Vagina (tissue), 2 donors: ENCODE results near the gene DIAPH3. TPM values are rescaled to one million over a fixed set of nuclear protein-coding genes. Genes with fewer than 3 reads are reported as not detected.

Experiments
- DNase-seq, 2 donors: peaks; one replicate each; pipeline ENCODE4 v3.0.0-alpha.2; 2017; ENCODE audit errors: extremely low spot score in 2 of 2
- H3K27ac ChIP-seq: fragments of 200-600 bp; sonication (generic); one replicate; pipeline ENCODE4 v1.5.1; 2019
- H3K27me3 ChIP-seq: fragments of 200-600 bp; sonication (generic); one replicate; pipeline ENCODE4 v1.5.1; 2019
- H3K36me3 ChIP-seq, 2 donors: fragments of 200-600 bp; sonication (generic); one replicate each; pipeline ENCODE4 v1.5.1; 2017 to 2019
- H3K4me1 ChIP-seq: fragments of 200-600 bp; sonication (generic); one replicate; pipeline ENCODE4 v1.5.1; 2019
- H3K4me3 ChIP-seq, 2 donors: fragments of 200-600 bp; sonication (generic); 1 replicate in 1 of 2; 2 replicates in 1 of 2; pipeline ENCODE4 v1.5.1; 2016 to 2019
- H3K9me3 ChIP-seq: fragments of 200-600 bp; sonication (generic); one replicate; pipeline ENCODE4 v1.5.1; 2019
- CTCF ChIP-seq, 3 experiments: fragments of 450-650 bp in 2 of 3; fragments of 200-600 bp in 1 of 3; sonication (generic) in 1 of 3; IDR thresholded peaks; one replicate each; pipeline ENCODE4 v1.5.1; 2017 to 2019; ENCODE audit warnings: antibody characterized with exemption in 3 of 3, mild to moderate bottlenecking in 2 of 3, moderate library complexity in 2 of 3
- POLR2A ChIP-seq, 2 donors: fragments of 450-650 bp; IDR thresholded peaks; one replicate each; pipeline ENCODE4 v1.6.1; 2017; ENCODE audit warnings: antibody characterized with exemption in 2 of 2, mild to moderate bottlenecking in 2 of 2, moderate library complexity in 2 of 2
- POLR2AphosphoS5 ChIP-seq, 2 donors: sonication (generic); formaldehyde crosslinking; IDR thresholded peaks; one replicate each; pipeline ENCODE4 v1.9.0; 2017; ENCODE audit warnings: antibody characterized with exemption in 2 of 2, mild to moderate bottlenecking in 2 of 2, low read depth in 1 of 2; ENCODE audit not compliant: insufficient read depth in 1 of 2
- intact Hi-C: fragments of 100-400 bp; cut with DNase I; formaldehyde crosslinking; loops from one replicate; pipeline ENCODE4 v1.15.1; 2023
- total RNA-seq: library from RNA; depleted of rRNA; stranded (reverse); fragments of >200 nt; gene quantifications from one replicate; pipeline ENCODE4 v1.2.3, GENCODE V29; 2016

DIAPH3 gene
- total RNA-seq, 1 donor from 2014 or later, result 1.2 TPM

DNA sequence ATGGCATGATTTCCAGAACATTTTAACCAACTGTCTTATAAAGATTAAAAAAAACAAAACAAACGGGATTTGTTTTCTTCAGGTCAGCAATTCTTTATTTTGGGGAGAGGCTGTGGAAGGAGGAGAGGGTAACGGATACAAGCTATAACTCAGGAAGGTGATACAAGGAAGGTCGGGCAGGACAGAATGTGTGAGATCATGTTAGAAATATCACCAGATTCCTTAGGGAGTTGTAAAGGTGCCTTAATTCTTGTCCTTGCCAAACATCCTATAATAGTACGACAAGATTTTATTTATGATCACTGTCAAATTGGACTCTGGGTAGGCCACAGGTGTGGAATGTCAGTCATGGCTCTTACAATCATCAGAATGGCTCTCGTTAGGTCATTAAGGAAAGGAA is 503.1 kb downstream of the DIAPH3 start:
- H3K27me3 ChIP-seq, result no peaks in the 10 kb centered on the region
- H3K4me1 ChIP-seq, result no peaks in the 10 kb centered on the region
- TF ChIP-seq POLR2A (IDR thresholded peaks at IDR 0.05) (no peak), POLR2AphosphoS5 (IDR thresholded peaks at IDR 0.05; ENCODE audit: insufficient read depth in 1 of 2, low read depth in 1 of 2) (no peak), CTCF (IDR thresholded peaks at IDR 0.05) (no peak)
- no peaks in the 10 kb centered on the region for H3K36me3 ChIP-seq
- no peak overlapping the region for H3K27ac ChIP-seq
- DNase-seq, result no peak
- no peak overlapping the region for H3K4me3 ChIP-seq
- H3K9me3 ChIP-seq, result no peaks in the 10 kb centered on the region
- intact Hi-C loops, result no loop called here

GRCh38 chr13:59659981-59660380 is 503.7 kb downstream of the DIAPH3 start:
- intact Hi-C loops, result no loop called here
- Histone ChIP-seq H3K27me3 (no peaks in the 10 kb centered on the region), H3K9me3 (no peaks in the 10 kb centered on the region), H3K27ac (no peak overlapping the region), H3K4me1 (no peaks in the 10 kb centered on the region), H3K36me3 (no peaks in the 10 kb centered on the region), H3K4me3 (no peak overlapping the region)
- DNase-seq, result no peak
- TF ChIP-seq CTCF (IDR thresholded peaks at IDR 0.05), result no peak

GRCh38 chr13:59658738-59659330 is 504.9 kb downstream of the DIAPH3 start:
- no peak for DNase-seq
- Histone ChIP-seq H3K27ac (no peak overlapping the region), H3K4me1 (no peaks in the 10 kb centered on the region), H3K4me3 (no peak overlapping the region), H3K9me3 (no peaks in the 10 kb centered on the region), H3K27me3 (no peaks in the 10 kb centered on the region), H3K36me3 (no peaks in the 10 kb centered on the region)
- intact Hi-C loops, result no loop called here
- TF ChIP-seq CTCF (IDR thresholded peaks at IDR 0.05), result no peak
- TF ChIP-seq POLR2AphosphoS5 (IDR thresholded peaks at IDR 0.05; ENCODE audit: insufficient read depth in 1 of 2, low read depth in 1 of 2), result no peak
- TF ChIP-seq POLR2A (IDR thresholded peaks at IDR 0.05), result no peak

DNA sequence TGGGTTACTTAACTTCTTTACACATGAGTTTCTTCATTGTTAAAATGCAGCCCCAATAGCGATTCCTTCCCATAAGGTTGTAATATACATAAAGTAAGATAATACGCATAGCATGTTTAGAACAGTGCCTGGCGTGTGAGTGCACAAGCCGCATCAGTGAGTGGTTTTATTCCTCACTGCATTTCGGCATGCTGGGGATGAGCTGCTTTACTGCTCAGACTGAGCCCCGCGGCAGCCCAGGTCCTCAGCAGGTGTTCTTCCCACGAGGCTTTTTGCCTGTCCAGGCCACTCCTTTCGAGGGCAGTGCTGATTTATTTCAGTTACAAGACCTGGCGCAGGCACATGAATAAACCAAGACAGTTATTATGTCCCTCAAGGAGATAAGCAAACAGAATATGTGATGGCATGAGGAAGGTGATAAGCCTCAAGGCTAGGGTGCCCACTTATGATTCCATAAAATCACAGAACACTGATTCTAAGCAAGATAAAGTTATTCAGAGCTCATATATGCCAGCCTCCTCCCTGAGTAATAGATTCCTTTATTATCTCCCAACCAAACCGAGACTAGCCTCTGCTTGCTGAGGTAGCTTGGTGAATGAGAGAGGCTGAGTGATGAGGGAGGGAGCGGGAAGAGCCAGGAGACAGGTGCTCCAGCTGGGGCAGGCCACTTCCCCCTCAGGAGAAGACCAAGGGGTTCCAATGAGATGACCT is 505.5 kb downstream of the DIAPH3 start:
- intact Hi-C loops, result no loop called here
- TF ChIP-seq CTCF (IDR thresholded peaks at IDR 0.05) (no peak), POLR2A (IDR thresholded peaks at IDR 0.05) (no peak), POLR2AphosphoS5 (IDR thresholded peaks at IDR 0.05; ENCODE audit: insufficient read depth in 1 of 2, low read depth in 1 of 2) (no peak)
- H3K27ac ChIP-seq, result no peak overlapping the region
- no peaks in the 10 kb centered on the region for H3K27me3 ChIP-seq
- H3K4me1 ChIP-seq, result no peaks in the 10 kb centered on the region
- no peak for DNase-seq
- H3K36me3 ChIP-seq, result no peaks in the 10 kb centered on the region
- H3K9me3 ChIP-seq, result no peaks in the 10 kb centered on the region
- H3K4me3 ChIP-seq, result no peak overlapping the region

DNA sequence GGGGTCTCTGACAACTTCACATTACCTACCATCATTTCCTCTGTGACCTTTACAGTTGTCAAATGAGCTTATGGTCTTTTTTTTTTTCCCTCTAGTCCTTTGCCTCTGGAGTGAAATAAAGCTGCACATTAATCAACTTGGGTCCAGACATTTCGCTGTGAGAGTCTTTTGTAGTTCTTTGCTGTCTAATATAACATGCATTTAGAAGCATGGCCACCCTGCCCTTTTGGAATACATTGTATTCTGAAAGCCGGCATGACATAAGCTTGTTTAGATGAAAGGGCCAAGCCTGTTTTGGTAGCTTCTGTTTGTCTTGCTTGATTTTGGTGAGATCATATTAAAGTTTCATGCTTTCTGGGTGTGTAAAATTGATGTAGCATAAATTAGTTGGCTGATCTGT is 509.8 kb downstream of the DIAPH3 start:
- no peak for DNase-seq
- intact Hi-C loops, result no loop called here

More for the DNA sequence above, 509.8 kb downstream of the DIAPH3 start:
- H3K27ac ChIP-seq, result no peak overlapping the region
- H3K4me3 ChIP-seq, result no peak overlapping the region
- H3K4me1 ChIP-seq, result no peaks in the 10 kb centered on the region
- H3K9me3 ChIP-seq, result no peaks in the 10 kb centered on the region
- H3K36me3 ChIP-seq, result no peaks in the 10 kb centered on the region
- H3K27me3 ChIP-seq, result no peaks in the 10 kb centered on the region
- no peak for TF ChIP-seq POLR2A (IDR thresholded peaks at IDR 0.05)
- no peak for TF ChIP-seq CTCF (IDR thresholded peaks at IDR 0.05)
- TF ChIP-seq POLR2AphosphoS5 (IDR thresholded peaks at IDR 0.05; ENCODE audit: insufficient read depth in 1 of 2, low read depth in 1 of 2), result no peak
